K562 (cell line): Measurements from ENCODE around the gene RNF151. TPM values are rescaled to one million over a fixed set of nuclear protein-coding genes. Genes with fewer than 3 reads are reported as not detected.

Source experiments
- CHD7 ChIP-seq: fragments of 200-600 bp; sonication (generic); IDR thresholded peaks from one replicate; pipeline ENCODE4 v1.6.1; 2012; ENCODE audit warnings: mild to moderate bottlenecking, low read depth, low read length, inconsistent platforms
- KLF13 ChIP-seq: fragments of 450-650 bp; IDR thresholded peaks from 2 replicates; pipeline ENCODE4 v1.6.1; 2016; ENCODE audit warnings: missing genetic modification characterization, low read depth, mild to moderate bottlenecking, missing compliant biosample characterization, moderate library complexity, borderline replicate concordance
- NFE2 ChIP-seq: IDR thresholded peaks from 2 replicates; pipeline ENCODE4 v1.6.1; 2014; ENCODE audit warnings: antibody characterized with exemption, low read depth
- NFE2L1 ChIP-seq: fragments of 450-650 bp; IDR thresholded peaks from 2 replicates; pipeline ENCODE4 v1.6.1; 2016; ENCODE audit warnings: missing genetic modification characterization, low read depth, mild to moderate bottlenecking, missing compliant biosample characterization, moderate library complexity, borderline replicate concordance
- SRSF1 ChIP-seq: fragments of 200-400 bp; formaldehyde crosslinking; IDR thresholded peaks from 2 replicates; pipeline ENCODE4 v1.6.1; 2017; ENCODE audit warnings: mild to moderate bottlenecking, low read depth, low read length, moderate library complexity
- ZNF253 ChIP-seq: fragments of 250-450 bp; sonication (Bioruptor Pico); conservative IDR thresholded peaks from 2 replicates; pipeline ENCODE4 v1.6.1; 2021; ENCODE audit warnings: mild to moderate bottlenecking
- ZNF696 ChIP-seq: fragments of 250-450 bp; sonication (Bioruptor Pico); conservative IDR thresholded peaks from 2 replicates; pipeline ENCODE4 v1.4.0; 2020; ENCODE audit warnings: mild to moderate bottlenecking, moderate library complexity
- polyA plus RNA-seq, 8 experiments: library from polyadenylated mRNA; depleted of rRNA in 4 of 8; stranded (reverse) in 5 of 8; unstranded in 3 of 8; fragments of >200 nt; fragmentation: Nextera tagmentation in 2 of 8; fragmentation: Illumina TruSeq in 1 of 8; extraction: Ambion mirVana in 2 of 8; extraction: Trizol in 1 of 8; gene quantifications; 2 replicates each; pipeline versions ENCODE4 v1.2.1 to v1.2.3, GENCODE V29; 2011 to 2014; ENCODE audit warnings: inconsistent platforms in 1 of 8, missing spikeins in 1 of 8
- total RNA-seq, 7 experiments: library from RNA; depleted of rRNA in 6 of 7; stranded (reverse); fragments of >200 nt in 6 of 7; fragmentation: Illumina TruSeq in 2 of 7; extraction: Trizol in 2 of 7; gene quantifications; 2 replicates each; pipeline versions ENCODE4 v1.2.1 to v1.2.3, GENCODE V29; 2011 to 2021; ENCODE audit warnings: low replicate concordance in 1 of 7
- TF ChIP-seq, protein P1 (sequence below): fragments of 450-650 bp; IDR thresholded peaks from 2 replicates; pipeline ENCODE4 v1.6.1; 2017; ENCODE audit warnings: antibody characterized with exemption, mild to moderate bottlenecking
- TF ChIP-seq, protein P2 (sequence below): fragments of 450-650 bp; conservative IDR thresholded peaks from 2 replicates; pipeline ENCODE4 v1.6.1; 2016; ENCODE audit warnings: missing genetic modification characterization, low read depth, mild to moderate bottlenecking, control low read depth, missing compliant biosample characterization

Gene RNF151
- total and polyA plus RNA-seq, 9 of the 15 experiments (the other 6 are each of a cell fraction or from before 2014, with no cell fraction given): not detected

DNA sequence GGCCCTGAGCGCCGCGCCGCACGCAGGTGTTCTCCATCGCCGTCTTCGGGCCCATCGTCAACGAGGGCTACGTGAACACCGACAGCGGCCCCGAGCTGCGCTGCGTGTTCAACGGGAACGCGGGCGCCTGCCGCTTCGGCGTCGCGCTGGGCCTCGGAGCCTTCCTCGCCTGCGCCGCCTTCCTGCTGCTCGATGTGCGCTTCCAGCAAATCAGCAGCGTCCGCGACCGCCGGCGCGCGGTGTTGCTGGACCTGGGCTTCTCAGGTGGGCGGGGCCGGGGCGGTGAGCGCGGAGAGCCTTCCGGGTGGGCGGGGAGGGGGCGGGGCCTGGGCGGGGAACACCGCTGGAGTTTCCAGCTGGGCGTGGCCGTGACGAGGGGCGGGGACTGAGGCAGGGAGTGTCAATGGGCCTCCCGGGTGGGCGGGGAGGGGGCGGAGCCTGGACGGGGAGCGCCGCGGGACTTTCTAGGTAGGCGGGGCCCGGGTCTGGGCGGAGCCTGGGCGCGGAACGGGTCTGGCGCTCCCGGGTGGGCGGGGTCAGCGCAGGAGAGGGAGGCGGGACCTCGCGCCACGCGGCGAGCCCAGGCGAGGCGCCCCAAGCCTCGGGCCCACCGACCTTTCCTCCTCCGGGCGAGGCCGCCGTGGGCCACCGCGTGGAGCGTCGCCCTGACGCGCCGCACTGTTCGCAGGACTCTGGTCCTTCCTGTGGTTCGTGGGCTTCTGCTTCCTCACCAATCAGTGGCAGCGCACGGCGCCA lies 25.5 kb downstream of the RNF151 start (continued):
- TF ChIP-seq CHD7: no peak
- TF ChIP-seq NFE2: no peak
- no peak for TF ChIP-seq ZNF696 (CRISPR knock-in tag)
- TF ChIP-seq, protein P1, sequence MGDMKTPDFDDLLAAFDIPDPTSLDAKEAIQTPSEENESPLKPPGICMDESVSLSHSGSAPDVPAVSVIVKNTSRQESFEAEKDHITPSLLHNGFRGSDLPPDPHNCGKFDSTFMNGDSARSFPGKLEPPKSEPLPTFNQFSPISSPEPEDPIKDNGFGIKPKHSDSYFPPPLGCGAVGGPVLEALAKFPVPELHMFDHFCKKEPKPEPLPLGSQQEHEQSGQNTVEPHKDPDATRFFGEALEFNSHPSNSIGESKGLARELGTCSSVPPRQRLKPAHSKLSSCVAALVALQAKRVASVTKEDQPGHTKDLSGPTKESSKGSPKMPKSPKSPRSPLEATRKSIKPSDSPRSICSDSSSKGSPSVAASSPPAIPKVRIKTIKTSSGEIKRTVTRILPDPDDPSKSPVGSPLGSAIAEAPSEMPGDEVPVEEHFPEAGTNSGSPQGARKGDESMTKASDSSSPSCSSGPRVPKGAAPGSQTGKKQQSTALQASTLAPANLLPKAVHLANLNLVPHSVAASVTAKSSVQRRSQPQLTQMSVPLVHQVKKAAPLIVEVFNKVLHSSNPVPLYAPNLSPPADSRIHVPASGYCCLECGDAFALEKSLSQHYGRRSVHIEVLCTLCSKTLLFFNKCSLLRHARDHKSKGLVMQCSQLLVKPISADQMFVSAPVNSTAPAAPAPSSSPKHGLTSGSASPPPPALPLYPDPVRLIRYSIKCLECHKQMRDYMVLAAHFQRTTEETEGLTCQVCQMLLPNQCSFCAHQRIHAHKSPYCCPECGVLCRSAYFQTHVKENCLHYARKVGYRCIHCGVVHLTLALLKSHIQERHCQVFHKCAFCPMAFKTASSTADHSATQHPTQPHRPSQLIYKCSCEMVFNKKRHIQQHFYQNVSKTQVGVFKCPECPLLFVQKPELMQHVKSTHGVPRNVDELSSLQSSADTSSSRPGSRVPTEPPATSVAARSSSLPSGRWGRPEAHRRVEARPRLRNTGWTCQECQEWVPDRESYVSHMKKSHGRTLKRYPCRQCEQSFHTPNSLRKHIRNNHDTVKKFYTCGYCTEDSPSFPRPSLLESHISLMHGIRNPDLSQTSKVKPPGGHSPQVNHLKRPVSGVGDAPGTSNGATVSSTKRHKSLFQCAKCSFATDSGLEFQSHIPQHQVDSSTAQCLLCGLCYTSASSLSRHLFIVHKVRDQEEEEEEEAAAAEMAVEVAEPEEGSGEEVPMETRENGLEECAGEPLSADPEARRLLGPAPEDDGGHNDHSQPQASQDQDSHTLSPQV: peak; percentile 87
- TF ChIP-seq, protein P2, sequence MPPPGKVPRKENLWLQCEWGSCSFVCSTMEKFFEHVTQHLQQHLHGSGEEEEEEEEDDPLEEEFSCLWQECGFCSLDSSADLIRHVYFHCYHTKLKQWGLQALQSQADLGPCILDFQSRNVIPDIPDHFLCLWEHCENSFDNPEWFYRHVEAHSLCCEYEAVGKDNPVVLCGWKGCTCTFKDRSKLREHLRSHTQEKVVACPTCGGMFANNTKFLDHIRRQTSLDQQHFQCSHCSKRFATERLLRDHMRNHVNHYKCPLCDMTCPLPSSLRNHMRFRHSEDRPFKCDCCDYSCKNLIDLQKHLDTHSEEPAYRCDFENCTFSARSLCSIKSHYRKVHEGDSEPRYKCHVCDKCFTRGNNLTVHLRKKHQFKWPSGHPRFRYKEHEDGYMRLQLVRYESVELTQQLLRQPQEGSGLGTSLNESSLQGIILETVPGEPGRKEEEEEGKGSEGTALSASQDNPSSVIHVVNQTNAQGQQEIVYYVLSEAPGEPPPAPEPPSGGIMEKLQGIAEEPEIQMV: no peak
- TF ChIP-seq NFE2L1 (tag): no peak
- no peak for TF ChIP-seq ZNF253
- no peak for TF ChIP-seq SRSF1
- peak; percentile 55; the same call in 1 of the 2 replicates for TF ChIP-seq KLF13
